Smooth muscle cell (in vitro differentiated cells): ENCODE measurements around the gene FASTKD3. TPM values are rescaled to one million over a fixed set of nuclear protein-coding genes. Genes with fewer than 3 reads are reported as not detected.

ENCODE experiments used
- DNase-seq: peaks from one replicate; lab custom pipeline; 2025; ENCODE audit not compliant: unreplicated experiment; lab: John Stamatoyannopoulos, UW
- H2AFZ ChIP-seq: fragments of 200-600 bp; sonication (generic); 2 replicates; pipeline ENCODE4 v1.6.0; 2016; ENCODE audit warnings: antibody characterized with exemption, low read depth, mild to moderate bottlenecking
- H3F3A ChIP-seq: fragments of 200-600 bp; sonication (generic); 2 replicates; pipeline ENCODE4 v1.6.0; 2017; ENCODE audit warnings: antibody characterized with exemption, low read depth
- H3K27ac ChIP-seq: fragments of 200-600 bp; sonication (generic); 2 replicates; pipeline ENCODE4 v1.5.1; 2016; ENCODE audit warnings: low read depth, mild to moderate bottlenecking
- H3K27me3 ChIP-seq: fragments of 200-600 bp; sonication (generic); 2 replicates; pipeline ENCODE4 v1.6.1; 2016; ENCODE audit warnings: low read depth, mild to moderate bottlenecking
- H3K36me3 ChIP-seq: fragments of 200-600 bp; sonication (generic); 2 replicates; pipeline ENCODE4 v1.5.1; 2016; ENCODE audit warnings: low read depth
- H3K4me1 ChIP-seq: fragments of 200-600 bp; sonication (generic); 2 replicates; pipeline ENCODE4 v1.5.1; 2016; ENCODE audit warnings: low read depth
- H3K4me2 ChIP-seq: fragments of 200-600 bp; sonication (generic); 2 replicates; pipeline ENCODE4 v1.6.0; 2016; ENCODE audit warnings: mild to moderate bottlenecking
- H3K4me3 ChIP-seq: fragments of 200-600 bp; sonication (generic); 2 replicates; pipeline ENCODE4 v1.5.1; 2016; ENCODE audit warnings: mild to moderate bottlenecking
- H3K79me2 ChIP-seq: fragments of 200-600 bp; sonication (generic); 2 replicates; pipeline ENCODE4 v1.6.0; 2016; ENCODE audit warnings: low read depth, mild to moderate bottlenecking
- H3K9ac ChIP-seq: fragments of 200-600 bp; sonication (generic); 2 replicates; pipeline ENCODE4 v1.6.0; 2016; ENCODE audit warnings: low read depth
- H3K9me3 ChIP-seq: fragments of 200-600 bp; sonication (generic); replicated peaks from 2 replicates; pipeline ENCODE4 v1.5.1; 2016; ENCODE audit warnings: low read depth
- H4K20me1 ChIP-seq: fragments of 200-600 bp; sonication (generic); 2 replicates; pipeline ENCODE4 v1.6.0; 2016; ENCODE audit warnings: low read depth
- WGBS: methylation state at CpG from one replicate; pipeline ENCODE4 v1.1.7; 2016; ENCODE audit warnings: low lambda C conversion rate; 5-methylcytosine and 5-hydroxymethylcytosine counted together
- polyA plus RNA-seq: library from polyadenylated mRNA; unstranded; fragments of >200 nt; fragmentation: Nextera tagmentation; extraction: Ambion mirVana; gene quantifications from 2 replicates; pipeline ENCODE4 v1.2.1, GENCODE V29; 2016
- total RNA-seq: library from RNA; depleted of rRNA; stranded (reverse); fragments of >200 nt; gene quantifications from 2 replicates; pipeline ENCODE4 v1.2.3, GENCODE V29; 2014
- TF ChIP-seq, protein P1 (sequence below): fragments of 200-600 bp; sonication (generic); IDR thresholded peaks from 2 replicates; pipeline ENCODE4 v1.5.1; 2017; ENCODE audit warnings: borderline replicate concordance, mild to moderate bottlenecking, antibody characterized with exemption; ENCODE audit not compliant: insufficient read depth, poor library complexity, severe bottlenecking

Gene FASTKD3
- total and polyA plus RNA-seq, 2 experiments from 2014 or later: 12.6 to 16.5 TPM

GRCh38 chr5:7855611-7856010 is 13.2 kb downstream of the FASTKD3 start:
- 57% methylated on average over 3 of the region's 3 CpGs for WGBS

DNA sequence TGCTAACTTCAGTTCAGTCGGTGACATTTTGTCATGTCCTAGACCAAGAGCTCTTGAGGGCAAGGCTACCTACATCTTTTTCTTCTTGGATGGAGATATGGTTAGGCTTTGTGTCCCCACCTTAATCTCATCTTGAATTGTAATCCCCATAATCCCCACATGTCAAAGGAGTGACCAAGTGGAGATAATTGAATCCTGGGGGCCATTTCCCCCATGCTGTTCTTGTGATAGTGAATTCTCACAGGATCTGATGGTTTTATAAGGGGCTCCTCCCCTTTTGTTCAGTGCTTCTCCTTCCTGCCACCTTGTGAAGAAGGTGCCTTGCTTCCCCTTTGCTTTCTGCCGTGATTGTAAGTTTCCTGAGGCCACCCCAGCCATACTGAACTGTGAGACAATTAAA is 15.8 kb downstream of the FASTKD3 start:
- Histone ChIP-seq H3F3A (no peaks in the 10 kb centered on the region), H3K4me2 (no peak overlapping the region), H2AFZ (no peak overlapping the region), H3K79me2 (no peaks in the 10 kb centered on the region), H3K27me3 (no peaks in the 10 kb centered on the region), H4K20me1 (no peaks in the 10 kb centered on the region), H3K4me3 (no peak overlapping the region), H3K9me3 (no peaks in the 10 kb centered on the region), H3K9ac (no peak overlapping the region), H3K4me1 (no peaks in the 10 kb centered on the region), H3K36me3 (no peaks in the 10 kb centered on the region), H3K27ac (no peak overlapping the region)
- TF ChIP-seq, protein P1, sequence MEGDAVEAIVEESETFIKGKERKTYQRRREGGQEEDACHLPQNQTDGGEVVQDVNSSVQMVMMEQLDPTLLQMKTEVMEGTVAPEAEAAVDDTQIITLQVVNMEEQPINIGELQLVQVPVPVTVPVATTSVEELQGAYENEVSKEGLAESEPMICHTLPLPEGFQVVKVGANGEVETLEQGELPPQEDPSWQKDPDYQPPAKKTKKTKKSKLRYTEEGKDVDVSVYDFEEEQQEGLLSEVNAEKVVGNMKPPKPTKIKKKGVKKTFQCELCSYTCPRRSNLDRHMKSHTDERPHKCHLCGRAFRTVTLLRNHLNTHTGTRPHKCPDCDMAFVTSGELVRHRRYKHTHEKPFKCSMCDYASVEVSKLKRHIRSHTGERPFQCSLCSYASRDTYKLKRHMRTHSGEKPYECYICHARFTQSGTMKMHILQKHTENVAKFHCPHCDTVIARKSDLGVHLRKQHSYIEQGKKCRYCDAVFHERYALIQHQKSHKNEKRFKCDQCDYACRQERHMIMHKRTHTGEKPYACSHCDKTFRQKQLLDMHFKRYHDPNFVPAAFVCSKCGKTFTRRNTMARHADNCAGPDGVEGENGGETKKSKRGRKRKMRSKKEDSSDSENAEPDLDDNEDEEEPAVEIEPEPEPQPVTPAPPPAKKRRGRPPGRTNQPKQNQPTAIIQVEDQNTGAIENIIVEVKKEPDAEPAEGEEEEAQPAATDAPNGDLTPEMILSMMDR: no peak
- 95% methylated on average over 2 of the region's 2 CpGs for WGBS
- no peak for DNase-seq

More at GRCh38 chr5:7855611-7856010, 13.2 kb downstream of the FASTKD3 start:
- Histone ChIP-seq H3K9ac (no peak overlapping the region), H3K36me3 (no peaks in the 10 kb centered on the region), H3K4me2 (no peak overlapping the region), H3K79me2 (no peaks in the 10 kb centered on the region), H2AFZ (no peak overlapping the region), H3K9me3 (no peaks in the 10 kb centered on the region), H3F3A (no peaks in the 10 kb centered on the region), H4K20me1 (no peaks in the 10 kb centered on the region), H3K4me3 (no peak overlapping the region), H3K27me3 (no peaks in the 10 kb centered on the region), H3K4me1 (no peaks in the 10 kb centered on the region), H3K27ac (no peak overlapping the region)
- no peak for DNase-seq
- TF ChIP-seq, protein P1: no peak

DNA sequence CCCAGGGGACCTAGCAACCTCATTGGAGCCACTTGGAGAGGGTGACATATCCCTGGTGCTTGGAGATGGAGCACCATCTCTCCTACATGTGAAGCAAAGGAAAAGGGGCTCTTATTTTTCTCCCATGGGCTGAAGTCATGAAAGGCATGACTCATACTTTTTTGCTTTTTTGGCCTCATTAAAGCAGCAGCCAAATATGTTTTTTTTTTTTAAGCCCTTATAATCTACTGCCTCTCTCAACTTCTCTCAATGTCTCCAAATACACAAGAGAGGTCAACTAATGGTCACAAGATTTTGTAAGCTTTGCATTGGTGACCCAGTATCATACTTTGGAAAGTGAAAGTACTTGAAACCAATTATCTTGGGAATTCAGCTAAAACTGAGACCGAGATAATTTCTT is 16.3 kb downstream of the FASTKD3 start:
- WGBS: 100% methylated on average over 1 of the region's 1 CpG
- Histone ChIP-seq H3F3A (no peaks in the 10 kb centered on the region), H3K4me3 (no peak overlapping the region), H3K4me2 (no peak overlapping the region), H3K9me3 (no peaks in the 10 kb centered on the region), H3K27me3 (no peaks in the 10 kb centered on the region), H3K9ac (no peak overlapping the region), H4K20me1 (no peaks in the 10 kb centered on the region), H3K27ac (no peak overlapping the region), H3K36me3 (no peaks in the 10 kb centered on the region), H3K79me2 (no peaks in the 10 kb centered on the region), H2AFZ (no peak overlapping the region), H3K4me1 (no peaks in the 10 kb centered on the region)
- TF ChIP-seq, protein P1: no peak
- DNase-seq: no peak

- Histone ChIP-seq H2AFZ (no peak overlapping the region), H3F3A (no peaks in the 10 kb centered on the region), H3K4me3 (no peak overlapping the region), H4K20me1 (no peaks in the 10 kb centered on the region), H3K4me1 (no peaks in the 10 kb centered on the region), H3K9ac (no peak overlapping the region), H3K27ac (no peak overlapping the region), H3K4me2 (peak overlapping the region; percentile 95), H3K36me3 (no peaks in the 10 kb centered on the region), H3K79me2 (no peaks in the 10 kb centered on the region), H3K27me3 (no peaks in the 10 kb centered on the region), H3K9me3 (no peaks in the 10 kb centered on the region)
- no peak for DNase-seq
- 86% methylated on average over 8 of the region's 8 CpGs for WGBS
- TF ChIP-seq, protein P1: no peak
Measured at GRCh38 chr5:7851617-7852289, 17.1 kb downstream of the FASTKD3 start.
